DOHH2 (cell line): ENCODE data around the gene SQSTM1.

Source experiments
- H3F3A ChIP-seq: fragments of 200-600 bp; sonication (generic), shearing (Covaris generic); 2 replicates; pipeline ENCODE4 v1.6.0; 2016; ENCODE audit warnings: antibody characterized with exemption, mild to moderate bottlenecking; ENCODE audit not compliant: control insufficient read depth, insufficient read depth
- H3K27ac ChIP-seq: fragments of 200-600 bp; sonication (generic); 2 replicates; pipeline ENCODE4 v1.5.1; 2014; ENCODE audit warnings: low read depth, mild to moderate bottlenecking, low read length, moderate library complexity
- H3K27me3 ChIP-seq: fragments of 200-600 bp; sonication (generic); 2 replicates; pipeline ENCODE4 v1.6.1; 2014; ENCODE audit warnings: mild to moderate bottlenecking, low read length, mixed read lengths; ENCODE audit not compliant: control insufficient read depth
- H3K36me3 ChIP-seq: fragments of 200-600 bp; sonication (generic); 2 replicates; pipeline ENCODE4 v1.6.1; 2014; ENCODE audit warnings: mild to moderate bottlenecking, low read length, moderate library complexity, mixed read lengths; ENCODE audit not compliant: control insufficient read depth
- H3K4me1 ChIP-seq: fragments of 200-600 bp; sonication (generic); 2 replicates; pipeline ENCODE4 v1.6.1; 2014; ENCODE audit warnings: mild to moderate bottlenecking, low read length, mixed read lengths; ENCODE audit not compliant: control insufficient read depth
- H3K4me2 ChIP-seq: fragments of 200-600 bp; sonication (generic); 2 replicates; pipeline ENCODE4 v1.6.0; 2014; ENCODE audit warnings: mild to moderate bottlenecking, low read length, moderate library complexity
- H3K4me3 ChIP-seq: fragments of 200-600 bp; sonication (generic); 2 replicates; pipeline ENCODE4 v1.5.1; 2014; ENCODE audit warnings: mild to moderate bottlenecking, low read length, mixed read lengths
- H3K79me2 ChIP-seq: fragments of 200-600 bp; sonication (generic); 2 replicates; pipeline ENCODE4 v1.6.1; 2014; ENCODE audit warnings: mild to moderate bottlenecking, low read length, mixed read lengths; ENCODE audit not compliant: control insufficient read depth
- H3K9me2 ChIP-seq: fragments of 200-600 bp; sonication (generic); replicated peaks from 2 replicates; pipeline ENCODE4 v1.6.1; 2014; ENCODE audit warnings: mild to moderate bottlenecking, low read length, mixed read lengths; ENCODE audit not compliant: control insufficient read depth
- H3K9me3 ChIP-seq: fragments of 200-600 bp; sonication (generic); 2 replicates; pipeline ENCODE4 v1.6.1; 2014; ENCODE audit warnings: antibody characterized with exemption, low read length, mixed read lengths; ENCODE audit not compliant: control insufficient read depth, insufficient read depth
- H4K20me1 ChIP-seq: fragments of 200-600 bp; sonication (generic); 2 replicates; pipeline ENCODE4 v1.6.0; 2014; ENCODE audit warnings: low read depth, mild to moderate bottlenecking, antibody characterized with exemption, low read length, moderate library complexity; ENCODE audit not compliant: control insufficient read depth, insufficient read depth
- EZH2phosphoT487 ChIP-seq: fragments of 200-600 bp; sonication (generic); IDR thresholded peaks from 2 replicates; pipeline ENCODE4 v1.6.1; 2017; ENCODE audit warnings: borderline replicate concordance, mild to moderate bottlenecking, antibody characterized with exemption, low read length, moderate library complexity, mixed read lengths
- TF ChIP-seq, protein P1 (sequence below): fragments of 200-600 bp; sonication (generic); IDR thresholded peaks from one replicate; pipeline ENCODE4 v1.5.1; 2014; ENCODE audit warnings: antibody characterized with exemption, mild to moderate bottlenecking, low read depth, low read length; ENCODE audit not compliant: poor library complexity, severe bottlenecking

The SQSTM1 gene

DNA sequence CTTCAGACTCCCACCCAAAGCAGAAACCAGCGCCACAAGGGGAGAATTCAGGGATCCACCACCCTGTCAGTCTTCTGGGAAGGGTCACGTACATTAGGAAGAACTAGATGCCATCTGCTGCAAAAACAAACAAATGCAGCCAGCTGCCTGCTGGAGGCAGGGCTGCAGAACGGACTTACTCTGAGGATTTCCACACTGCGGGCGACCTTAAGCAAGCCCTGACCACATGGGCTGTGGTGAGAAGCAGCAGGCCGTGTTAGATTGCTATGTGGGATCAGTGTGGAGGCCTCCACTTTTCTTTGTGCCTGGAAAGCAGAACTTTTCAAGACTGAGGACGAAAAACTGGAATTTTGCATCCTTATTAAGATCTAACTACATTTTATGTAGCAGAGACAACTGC lies 40.3 kb upstream of the SQSTM1 start:
- Histone ChIP-seq H3K4me1 (no peaks in the 10 kb centered on the region), H3K79me2 (no peaks in the 10 kb centered on the region), H3K9me2 (no peaks in the 10 kb centered on the region), H3K4me2 (no peak overlapping the region), H4K20me1 (no peaks in the 10 kb centered on the region; the same call in 1 of the 2 replicates), H3K4me3 (no peak overlapping the region), H3K36me3 (peaks cover 22% of the 10 kb centered on the region), H3K9me3 (no peaks in the 10 kb centered on the region), H3K27me3 (no peaks in the 10 kb centered on the region), H3F3A (peaks cover 4% of the 10 kb centered on the region; the same call in 1 of the 2 replicates), H3K27ac (no peak overlapping the region)
- no peak for TF ChIP-seq EZH2phosphoT487
- TF ChIP-seq, protein P1, sequence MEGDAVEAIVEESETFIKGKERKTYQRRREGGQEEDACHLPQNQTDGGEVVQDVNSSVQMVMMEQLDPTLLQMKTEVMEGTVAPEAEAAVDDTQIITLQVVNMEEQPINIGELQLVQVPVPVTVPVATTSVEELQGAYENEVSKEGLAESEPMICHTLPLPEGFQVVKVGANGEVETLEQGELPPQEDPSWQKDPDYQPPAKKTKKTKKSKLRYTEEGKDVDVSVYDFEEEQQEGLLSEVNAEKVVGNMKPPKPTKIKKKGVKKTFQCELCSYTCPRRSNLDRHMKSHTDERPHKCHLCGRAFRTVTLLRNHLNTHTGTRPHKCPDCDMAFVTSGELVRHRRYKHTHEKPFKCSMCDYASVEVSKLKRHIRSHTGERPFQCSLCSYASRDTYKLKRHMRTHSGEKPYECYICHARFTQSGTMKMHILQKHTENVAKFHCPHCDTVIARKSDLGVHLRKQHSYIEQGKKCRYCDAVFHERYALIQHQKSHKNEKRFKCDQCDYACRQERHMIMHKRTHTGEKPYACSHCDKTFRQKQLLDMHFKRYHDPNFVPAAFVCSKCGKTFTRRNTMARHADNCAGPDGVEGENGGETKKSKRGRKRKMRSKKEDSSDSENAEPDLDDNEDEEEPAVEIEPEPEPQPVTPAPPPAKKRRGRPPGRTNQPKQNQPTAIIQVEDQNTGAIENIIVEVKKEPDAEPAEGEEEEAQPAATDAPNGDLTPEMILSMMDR: no peak

DNA sequence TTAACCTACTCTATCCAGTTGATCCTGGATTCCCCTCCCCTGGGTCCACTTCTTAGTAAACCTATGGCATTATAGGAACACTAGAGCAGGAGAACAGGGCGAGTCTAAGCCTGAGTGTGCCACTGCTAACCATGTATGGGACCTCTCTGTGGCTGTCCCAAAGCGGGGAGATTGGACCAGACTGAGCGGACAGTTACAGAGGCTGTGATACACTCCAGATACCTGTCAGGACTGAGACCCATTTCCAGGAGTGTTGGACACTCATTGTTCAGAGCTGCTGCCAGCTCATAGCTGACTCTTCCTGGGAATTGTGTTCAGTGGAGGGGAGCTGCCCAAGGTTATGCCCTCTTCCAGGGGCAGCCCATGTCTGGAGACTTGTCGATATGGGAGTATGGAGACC lies 38.9 kb upstream of the SQSTM1 start:
- Histone ChIP-seq H4K20me1 (no peaks in the 10 kb centered on the region; the same call in 1 of the 2 replicates), H3K4me1 (no peaks in the 10 kb centered on the region), H3K27ac (no peak overlapping the region), H3K9me3 (no peaks in the 10 kb centered on the region), H3K36me3 (peaks cover 11% of the 10 kb centered on the region), H3K9me2 (no peaks in the 10 kb centered on the region), H3K27me3 (no peaks in the 10 kb centered on the region), H3K4me2 (no peak overlapping the region), H3K79me2 (no peaks in the 10 kb centered on the region), H3F3A (peaks cover 4% of the 10 kb centered on the region; the same call in 1 of the 2 replicates), H3K4me3 (no peak overlapping the region)
- TF ChIP-seq EZH2phosphoT487: no peak
- TF ChIP-seq, protein P1: no peak

DNA sequence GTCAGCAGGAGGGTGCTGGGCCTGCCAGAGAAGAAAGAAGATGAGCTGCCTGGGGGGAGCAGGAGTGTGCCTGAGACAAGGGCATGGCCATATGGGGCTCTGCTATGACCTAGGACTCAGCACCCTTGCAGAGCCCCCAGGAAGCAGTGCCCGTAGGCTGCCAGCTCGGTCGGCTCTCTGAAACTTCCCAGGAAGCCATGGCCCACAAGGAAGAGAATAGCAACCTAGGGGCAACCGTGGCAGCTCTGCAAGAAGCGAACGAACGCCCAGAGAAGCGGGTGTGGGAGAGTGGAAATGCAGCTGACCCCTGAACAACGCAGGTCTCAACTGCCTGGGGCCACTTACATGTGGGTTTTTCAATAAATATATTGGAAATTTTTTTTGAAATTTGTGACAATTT lies 37.6 kb upstream of the SQSTM1 start:
- H3K79me2 ChIP-seq: no peaks in the 10 kb centered on the region
- no peaks in the 10 kb centered on the region for H3K9me3 ChIP-seq
- no peaks in the 10 kb centered on the region for H3K9me2 ChIP-seq
- H3K36me3 ChIP-seq: peaks cover 2% of the 10 kb centered on the region; the same call in 1 of the 2 replicates
- H3K4me3 ChIP-seq: no peak overlapping the region
- no peaks in the 10 kb centered on the region for H3F3A ChIP-seq
- H3K4me1 ChIP-seq: no peaks in the 10 kb centered on the region
- no peak for TF ChIP-seq EZH2phosphoT487
- TF ChIP-seq, protein P1: no peak
- H4K20me1 ChIP-seq: no peaks in the 10 kb centered on the region
- H3K27ac ChIP-seq: no peak overlapping the region
- no peaks in the 10 kb centered on the region for H3K27me3 ChIP-seq
- no peak overlapping the region for H3K4me2 ChIP-seq

DNA sequence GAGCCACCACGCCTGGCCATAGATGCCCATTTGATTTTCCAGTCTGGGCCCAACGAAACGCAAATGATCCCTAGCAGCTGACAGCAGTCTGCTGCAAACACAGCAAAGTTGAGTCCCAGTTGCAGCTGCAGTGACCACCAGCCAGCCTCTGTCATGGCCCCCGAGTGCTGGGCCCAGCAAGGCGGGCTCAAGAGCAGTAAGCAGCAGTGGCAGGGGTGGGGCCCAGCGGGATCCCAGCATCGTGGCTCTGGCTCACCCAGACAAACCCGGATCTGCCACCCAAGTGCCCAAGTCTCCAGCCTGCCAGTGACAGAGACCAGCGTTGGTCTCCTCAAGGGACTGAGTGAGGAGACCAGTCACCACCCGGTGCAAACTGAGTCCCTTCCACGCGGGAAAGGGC lies 33.8 kb upstream of the SQSTM1 start:
- no peaks in the 10 kb centered on the region for H4K20me1 ChIP-seq
- H3K4me2 ChIP-seq: no peak overlapping the region
- TF ChIP-seq, protein P1: no peak
- no peak for TF ChIP-seq EZH2phosphoT487
- H3K9me3 ChIP-seq: no peaks in the 10 kb centered on the region
- no peaks in the 10 kb centered on the region for H3K4me1 ChIP-seq
- no peaks in the 10 kb centered on the region for H3K36me3 ChIP-seq
- no peaks in the 10 kb centered on the region for H3K79me2 ChIP-seq
- no peaks in the 10 kb centered on the region for H3K9me2 ChIP-seq
- no peaks in the 10 kb centered on the region; the same call in 1 of the 2 replicates for H3F3A ChIP-seq
- no peak overlapping the region for H3K27ac ChIP-seq
- H3K4me3 ChIP-seq: no peak overlapping the region
- no peaks in the 10 kb centered on the region for H3K27me3 ChIP-seq
